Hepatocyte (in vitro differentiated cells): Measurements from ENCODE around the gene CEP170B. TPM values are rescaled to one million over a fixed set of nuclear protein-coding genes. Genes with fewer than 3 reads are reported as not detected.
"Not testable (repeated sequence)": the region's sequence is repeated elsewhere in the genome, so short reads cannot be mapped to it uniquely, and the experiment has no call there.

Experiments
- DNase-seq: peaks from one replicate; pipeline ENCODE4 v3.0.0-alpha.2; 2016; ENCODE audit warnings: low spot score
- H2AFZ ChIP-seq: fragments of 200-600 bp; sonication (generic); 2 replicates; pipeline ENCODE4 v1.6.0; 2016; ENCODE audit warnings: antibody characterized with exemption, mild to moderate bottlenecking
- H3K27ac ChIP-seq: fragments of 200-600 bp; sonication (generic); 2 replicates; pipeline ENCODE4 v1.5.1; 2016; ENCODE audit warnings: mild to moderate bottlenecking
- H3K27me3 ChIP-seq: fragments of 200-600 bp; sonication (generic); 2 replicates; pipeline ENCODE4 v1.6.1; 2016
- H3K36me3 ChIP-seq: fragments of 200-600 bp; sonication (generic); replicated peaks from 2 replicates; pipeline ENCODE4 v1.5.1; 2016; ENCODE audit warnings: low read depth; ENCODE audit not compliant: insufficient read depth
- H3K4me1 ChIP-seq: fragments of 200-600 bp; sonication (generic); 2 replicates; pipeline ENCODE4 v1.5.1; 2016; ENCODE audit warnings: mild to moderate bottlenecking, moderate library complexity; ENCODE audit not compliant: insufficient read depth
- H3K4me2 ChIP-seq: fragments of 200-600 bp; sonication (generic); 2 replicates; pipeline ENCODE4 v1.6.0; 2016
- H3K4me3 ChIP-seq: fragments of 200-600 bp; sonication (generic); 2 replicates; pipeline ENCODE4 v1.5.1; 2016; ENCODE audit warnings: mild to moderate bottlenecking
- H3K79me2 ChIP-seq: fragments of 200-600 bp; sonication (generic); 2 replicates; pipeline ENCODE4 v1.6.0; 2017; ENCODE audit warnings: mild to moderate bottlenecking
- H3K9me2 ChIP-seq: fragments of 200-600 bp; sonication (generic); replicated peaks from 2 replicates; pipeline ENCODE4 v1.6.0; 2017; ENCODE audit warnings: mild to moderate bottlenecking; ENCODE audit not compliant: insufficient read depth
- H3K9me3 ChIP-seq: fragments of 200-600 bp; sonication (generic); 2 replicates; pipeline ENCODE4 v1.5.1; 2016; ENCODE audit warnings: low read depth, mild to moderate bottlenecking
- H4K20me1 ChIP-seq: fragments of 200-600 bp; sonication (generic); 2 replicates; pipeline ENCODE4 v1.6.0; 2016; ENCODE audit warnings: mild to moderate bottlenecking; ENCODE audit not compliant: insufficient read depth, poor library complexity, severe bottlenecking
- CTCF ChIP-seq: fragments of 200-600 bp; sonication (generic); IDR thresholded peaks from 2 replicates; pipeline ENCODE4 v1.5.1; 2016; ENCODE audit warnings: antibody characterized with exemption, mild to moderate bottlenecking; ENCODE audit not compliant: poor library complexity
- EZH2 ChIP-seq: fragments of 200-600 bp; sonication (generic); IDR thresholded peaks from 2 replicates; pipeline ENCODE4 v1.6.1; 2016; ENCODE audit warnings: antibody characterized with exemption, mild to moderate bottlenecking, borderline replicate concordance
- EZH2phosphoT487 ChIP-seq: fragments of 200-600 bp; sonication (generic); IDR thresholded peaks from one replicate; pipeline ENCODE4 v1.6.1; 2018; ENCODE audit warnings: antibody characterized with exemption, mild to moderate bottlenecking, low read depth, moderate library complexity; ENCODE audit not compliant: unreplicated experiment, severe bottlenecking
- WGBS: methylation state at CpG from one replicate; pipeline ENCODE4 v1.1.6; 2016; ENCODE audit warnings: low lambda C conversion rate; ENCODE audit errors: missing lambda C conversion rate; 5-methylcytosine and 5-hydroxymethylcytosine counted together
- polyA plus RNA-seq: library from polyadenylated mRNA; unstranded; fragments of >200 nt; fragmentation: Nextera tagmentation; extraction: Ambion mirVana; gene quantifications from 2 replicates; pipeline ENCODE4 v1.2.1, GENCODE V29; 2016
- total RNA-seq: library from RNA; depleted of rRNA; stranded (reverse); fragments of >200 nt; gene quantifications from 2 replicates; pipeline ENCODE4 v1.2.3, GENCODE V29; 2014

Gene CEP170B
- total and polyA plus RNA-seq, 2 experiments from 2014 or later = 7.6 to 20.3 TPM

- Histone ChIP-seq H3K4me1 (peaks cover 10% of the 10 kb centered on the region), H3K36me3 (no peaks in the 10 kb centered on the region), H3K79me2 (no peaks in the 10 kb centered on the region), H3K4me3 (peak overlapping the region; percentile 64), H4K20me1 (no peaks in the 10 kb centered on the region), H2AFZ (peak overlapping the region; percentile 56), H3K27me3 (no peaks in the 10 kb centered on the region), H3K9me2 (no peaks in the 10 kb centered on the region), H3K4me2 (peak overlapping the region; percentile 97), H3K9me3 (no peaks in the 10 kb centered on the region), H3K27ac (peak overlapping the region; percentile 87)
- TF ChIP-seq EZH2 (no peak), EZH2phosphoT487 (no peak), CTCF (peak; percentile 46)
- 5% methylated on average over 35 of the region's 39 CpGs for WGBS
- peak; percentile 84 for DNase-seq
Measured at GRCh38 chr14:104827177-104828055, 37.7 kb upstream of the CEP170B start.

- Histone ChIP-seq H3K4me1 (peaks cover 5% of the 10 kb centered on the region), H3K9me2 (no peaks in the 10 kb centered on the region), H2AFZ (no peak overlapping the region), H3K27me3 (no peaks in the 10 kb centered on the region), H3K36me3 (no peaks in the 10 kb centered on the region), H3K4me2 (no peak overlapping the region), H3K4me3 (no peak overlapping the region), H3K27ac (no peak overlapping the region), H4K20me1 (no peaks in the 10 kb centered on the region), H3K9me3 (no peaks in the 10 kb centered on the region), H3K79me2 (no peaks in the 10 kb centered on the region)
- DNase-seq = no peak
- TF ChIP-seq EZH2phosphoT487 (no peak), CTCF (no peak), EZH2 (no peak)
- 76% methylated on average over 9 of the region's 9 CpGs for WGBS
Measured at GRCh38 chr14:104830781-104831180, 34.3 kb upstream of the CEP170B start.

GRCh38 chr14:104836171-104836935 lies 28.7 kb upstream of the CEP170B start:
- not testable (repeated sequence) for H3K4me1 ChIP-seq, H3K27ac ChIP-seq, DNase-seq, H3K9me3 ChIP-seq, H3K27me3 ChIP-seq, H4K20me1 ChIP-seq, H3K79me2 ChIP-seq, H3K9me2 ChIP-seq, H3K4me2 ChIP-seq, H2AFZ ChIP-seq, H3K4me3 ChIP-seq, H3K36me3 ChIP-seq
- 98% methylated on average over 21 of the region's 41 CpGs for WGBS

GRCh38 chr14:104841730-104842129 lies 23.3 kb upstream of the CEP170B start:
- Histone ChIP-seq H3K4me1 (peaks cover 2% of the 10 kb centered on the region), H2AFZ (no peak overlapping the region), H3K9me3 (no peaks in the 10 kb centered on the region), H3K4me3 (no peak overlapping the region), H3K9me2 (no peaks in the 10 kb centered on the region), H3K27ac (no peak overlapping the region), H3K4me2 (no peak overlapping the region), H3K79me2 (no peaks in the 10 kb centered on the region), H3K36me3 (no peaks in the 10 kb centered on the region), H3K27me3 (peaks cover 55% of the 10 kb centered on the region), H4K20me1 (no peaks in the 10 kb centered on the region)
- TF ChIP-seq EZH2 (no peak), CTCF (no peak), EZH2phosphoT487 (no peak)
- 90% methylated on average over 1 of the region's 1 CpG for WGBS
- DNase-seq = no peak
